ENCODE data around the gene CRYBB1. TPM values are rescaled to one million over a fixed set of nuclear protein-coding genes. Genes with fewer than 3 reads are reported as not detected.

The CRYBB1 gene
- total and polyA plus RNA-seq, 2 donors from 2014 or later, result 0.54 to 1.7 TPM

GRCh38 chr22:26599505-26599904 is 18.3 kb downstream of the CRYBB1 start:
- Histone ChIP-seq H3K4me1 (ENCODE audit: control insufficient read depth in 2 of 3, insufficient read depth in 2 of 3, low read depth in 1 of 3, low read length in 3 of 3) (no peaks in the 10 kb centered on the region), H3K27ac (ENCODE audit: low read depth in 2 of 2, low read length in 2 of 2) (no peak overlapping the region), H3K27me3 (ENCODE audit: control insufficient read depth, insufficient read depth, low read length) (no peaks in the 10 kb centered on the region), H3K9me3 (ENCODE audit: control insufficient read depth in 2 of 3, insufficient read depth in 1 of 3, low read length in 3 of 3) (no peaks in the 10 kb centered on the region), H3K9ac (ENCODE audit: low read length in 3 of 3) (no peak overlapping the region), H3K4me3 (ENCODE audit: low read length in 3 of 3) (no peak overlapping the region), H3K36me3 (ENCODE audit: control insufficient read depth in 2 of 3, insufficient read depth in 3 of 3, low read length in 3 of 3) (no peaks in the 10 kb centered on the region)
- FAIRE-seq, result no peak
- no peak for DNase-seq
- TF ChIP-seq CTCF (IDR thresholded peaks at IDR 0.05; ENCODE audit: borderline replicate concordance, extremely low read depth, insufficient read depth), result no peak
- intact Hi-C loops (cut with DNase I), result no loop called here

- no peaks in the 10 kb centered on the region for H3K9me3 ChIP-seq (ENCODE audit: control insufficient read depth in 2 of 3, insufficient read depth in 1 of 3, low read length in 3 of 3)
- no peak overlapping the region for H3K4me3 ChIP-seq (ENCODE audit: low read length in 3 of 3)
- FAIRE-seq (no peak), DNase-seq (no peak)
- intact Hi-C loops (cut with DNase I), result no loop called here
- no peaks in the 10 kb centered on the region for H3K4me1 ChIP-seq (ENCODE audit: control insufficient read depth in 2 of 3, insufficient read depth in 2 of 3, low read depth in 1 of 3, low read length in 3 of 3)
- no peak overlapping the region for H3K9ac ChIP-seq (ENCODE audit: low read length in 3 of 3)
- H3K27ac ChIP-seq (ENCODE audit: low read depth in 2 of 2, low read length in 2 of 2), result no peak overlapping the region
- TF ChIP-seq CTCF (IDR thresholded peaks at IDR 0.05; ENCODE audit: borderline replicate concordance, extremely low read depth, insufficient read depth), result no peak
- H3K27me3 ChIP-seq (ENCODE audit: control insufficient read depth, insufficient read depth, low read length), result no peaks in the 10 kb centered on the region
- no peaks in the 10 kb centered on the region for H3K36me3 ChIP-seq (ENCODE audit: control insufficient read depth in 2 of 3, insufficient read depth in 3 of 3, low read length in 3 of 3)
Observed at GRCh38 chr22:26597480-26597879, 20.3 kb downstream of the CRYBB1 start.

- FAIRE-seq, result no peak
- Histone ChIP-seq H3K9ac (ENCODE audit: low read length in 3 of 3) (no peak overlapping the region), H3K27ac (ENCODE audit: low read depth in 2 of 2, low read length in 2 of 2) (no peak overlapping the region), H3K36me3 (ENCODE audit: control insufficient read depth in 2 of 3, insufficient read depth in 3 of 3, low read length in 3 of 3) (no peaks in the 10 kb centered on the region), H3K9me3 (ENCODE audit: control insufficient read depth in 2 of 3, insufficient read depth in 1 of 3, low read length in 3 of 3) (no peaks in the 10 kb centered on the region), H3K4me1 (ENCODE audit: control insufficient read depth in 2 of 3, insufficient read depth in 2 of 3, low read depth in 1 of 3, low read length in 3 of 3) (no peaks in the 10 kb centered on the region), H3K27me3 (ENCODE audit: control insufficient read depth, insufficient read depth, low read length) (no peaks in the 10 kb centered on the region), H3K4me3 (ENCODE audit: low read length in 3 of 3) (no peak overlapping the region)
- intact Hi-C loops (cut with DNase I), result no loop called here
- no peak for DNase-seq
- no peak for TF ChIP-seq CTCF (IDR thresholded peaks at IDR 0.05; ENCODE audit: borderline replicate concordance, extremely low read depth, insufficient read depth)
Observed at GRCh38 chr22:26597026-26597425, 20.8 kb downstream of the CRYBB1 start.

GRCh38 chr22:26593763-26594162 is 24.1 kb downstream of the CRYBB1 start:
- Histone ChIP-seq H3K9ac (ENCODE audit: low read length in 3 of 3) (no peak overlapping the region), H3K9me3 (ENCODE audit: control insufficient read depth in 2 of 3, insufficient read depth in 1 of 3, low read length in 3 of 3) (no peaks in the 10 kb centered on the region), H3K36me3 (ENCODE audit: control insufficient read depth in 2 of 3, insufficient read depth in 3 of 3, low read length in 3 of 3) (no peaks in the 10 kb centered on the region), H3K27me3 (ENCODE audit: control insufficient read depth, insufficient read depth, low read length) (no peaks in the 10 kb centered on the region), H3K4me1 (ENCODE audit: control insufficient read depth in 2 of 3, insufficient read depth in 2 of 3, low read depth in 1 of 3, low read length in 3 of 3) (peaks cover 0 to 6% (median 5%) of the 10 kb centered on the region in 3 donors), H3K27ac (ENCODE audit: low read depth in 2 of 2, low read length in 2 of 2) (no peak overlapping the region), H3K4me3 (ENCODE audit: low read length in 3 of 3) (no peak overlapping the region)
- DNase-seq (no peak), FAIRE-seq (no peak)
- intact Hi-C loops (cut with DNase I), result no loop called here
- no peak for TF ChIP-seq CTCF (IDR thresholded peaks at IDR 0.05; ENCODE audit: borderline replicate concordance, extremely low read depth, insufficient read depth)

Data from kidney (tissue), 14 donors.